Astrocyte (in vitro differentiated cells and primary cell): ENCODE measurements around the gene CHADL.

Experiments
- CTCF ChIP-seq: IDR thresholded peaks from 2 replicates; pipeline ENCODE4 v1.5.1; 2011; ENCODE audit warnings: low read depth, mild to moderate bottlenecking, inconsistent platforms, low read length, moderate library complexity; ENCODE audit not compliant: insufficient read depth
- EZH2 ChIP-seq: IDR thresholded peaks from 2 replicates; pipeline ENCODE4 v1.6.1; 2012; ENCODE audit warnings: mild to moderate bottlenecking, low read length, inconsistent platforms; ENCODE audit not compliant: insufficient read depth

DNA sequence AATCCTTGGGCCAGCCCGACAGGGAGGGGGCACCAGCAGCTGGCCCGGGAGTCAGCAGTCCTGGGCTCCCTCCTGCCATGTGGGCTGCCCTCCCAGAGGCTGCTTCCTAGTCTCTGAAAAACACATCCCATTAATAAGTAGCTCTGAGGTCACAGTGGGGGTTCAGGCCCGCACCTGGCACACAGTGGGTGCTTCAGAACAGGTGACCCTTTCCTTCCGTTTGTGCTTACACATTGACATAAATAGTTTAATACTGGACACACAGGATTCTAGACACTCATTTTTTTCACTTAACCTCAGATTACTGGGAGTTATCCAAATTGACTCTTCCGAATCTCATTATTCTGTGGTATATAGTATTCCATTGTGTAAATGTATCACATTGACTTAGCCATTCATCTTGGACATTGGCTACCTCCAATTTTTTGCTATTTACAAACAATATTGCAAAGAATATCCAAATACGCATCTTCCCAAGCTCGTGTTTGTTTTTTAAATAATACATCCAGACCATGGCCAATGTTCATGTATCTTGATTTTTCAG lies 474 bp upstream of the CHADL start:
- TF ChIP-seq EZH2 (no peak), CTCF (no peak)
